Stimulated activated CD4-positive, alpha-beta T cell treated with anti-CD3 and anti-CD28 coated beads, Interleukin-2, amount 100 ng/mL, for 24 hours (primary cell): Measurements from ENCODE around the gene NAV2.

Experiments
- DNase-seq, 2 donors: peaks; one replicate each; pipeline ENCODE4 v3.0.0-alpha.2; 2020

NAV2 gene

GRCh38 chr11:19689281-19690000 is 23.2 kb upstream of the NAV2 start:
- no peak for DNase-seq

- DNase-seq = no peak
Observed at GRCh38 chr11:19690885-19691284, 21.8 kb upstream of the NAV2 start.

GRCh38 chr11:19691815-19692500 is 20.7 kb upstream of the NAV2 start:
- no peak for DNase-seq

- DNase-seq = no peak
Observed at GRCh38 chr11:19693146-19693545, 19.5 kb upstream of the NAV2 start.

- no peak for DNase-seq
Observed at GRCh38 chr11:19694796-19695345, 17.8 kb upstream of the NAV2 start.

- no peak for DNase-seq
Observed at GRCh38 chr11:19696073-19696472, 16.6 kb upstream of the NAV2 start.

- no peak for DNase-seq
Observed at GRCh38 chr11:19696904-19697303, 15.7 kb upstream of the NAV2 start.

GRCh38 chr11:19697721-19698121 is 14.9 kb upstream of the NAV2 start:
- DNase-seq = no peak

- no peak for DNase-seq
Observed at GRCh38 chr11:19698493-19699292, 13.9 kb upstream of the NAV2 start.

GRCh38 chr11:19701421-19701820 is 11.2 kb upstream of the NAV2 start:
- DNase-seq = no peak

GRCh38 chr11:19702620-19703019 is 10.0 kb upstream of the NAV2 start:
- DNase-seq = no peak

- DNase-seq = no peak
Observed at GRCh38 chr11:19703211-19703610, 9.4 kb upstream of the NAV2 start.

GRCh38 chr11:19704213-19704612 is 8.4 kb upstream of the NAV2 start:
- DNase-seq = no peak

- no peak for DNase-seq
Observed at GRCh38 chr11:19705936-19706335, 6.7 kb upstream of the NAV2 start.

GRCh38 chr11:19711911-19712280 is 741 bp upstream of the NAV2 start:
- peak; percentile 27 to 40 for DNase-seq

- peak; percentile 17 to 20 for DNase-seq
Observed at GRCh38 chr11:19713196-19714021, 772 bp downstream of the NAV2 start.

GRCh38 chr11:19714022-19714386 is 1.4 kb downstream of the NAV2 start:
- peak in 1 of 2 donors; percentile 10 for DNase-seq

GRCh38 chr11:19714387-19715363 is 2.0 kb downstream of the NAV2 start:
- peak in 1 of 2 donors; percentile 4 for DNase-seq

GRCh38 chr11:19715373-19715772 is 2.7 kb downstream of the NAV2 start:
- DNase-seq = no peak

- no peak for DNase-seq
Observed at GRCh38 chr11:19718051-19718450, 5.4 kb downstream of the NAV2 start.

- DNase-seq = no peak
Observed at GRCh38 chr11:19718951-19719350, 6.3 kb downstream of the NAV2 start.
